SU-DHL-6 (cell line): Measurements from ENCODE around the gene C11orf65.

Experiments used
- H2AFZ ChIP-seq: fragments of 200-600 bp; sonication (generic); 2 replicates; pipeline ENCODE4 v1.6.1; 2014; ENCODE audit warnings: low read depth, mild to moderate bottlenecking, moderate library complexity, mixed read lengths, antibody characterized with exemption, low read length; ENCODE audit not compliant: severe bottlenecking
- H3F3A ChIP-seq: fragments of 200-600 bp; shearing (Covaris generic); 2 replicates; pipeline ENCODE4 v1.6.0; 2016; ENCODE audit warnings: antibody characterized with exemption, mild to moderate bottlenecking; ENCODE audit not compliant: insufficient read depth
- H3K27ac ChIP-seq: fragments of 200-600 bp; sonication (generic); 2 replicates; pipeline ENCODE4 v1.5.1; 2016; ENCODE audit warnings: low read depth, mild to moderate bottlenecking, low read length, moderate library complexity, mixed read lengths
- H3K27me3 ChIP-seq: fragments of 200-600 bp; sonication (generic), shearing (Covaris generic); 2 replicates; pipeline ENCODE4 v1.6.0; 2014; ENCODE audit warnings: mild to moderate bottlenecking, low read length
- H3K36me3 ChIP-seq: fragments of 200-600 bp; sonication (generic); 2 replicates; pipeline ENCODE4 v1.6.1; 2014; ENCODE audit warnings: mild to moderate bottlenecking, low read length, mixed read lengths
- H3K4me2 ChIP-seq: fragments of 300-600, 200-600 bp; shearing (Covaris generic), sonication (generic); 2 replicates; pipeline ENCODE4 v1.6.0; 2014; ENCODE audit warnings: low read length, low read depth, mild to moderate bottlenecking; ENCODE audit not compliant: poor library complexity, severe bottlenecking
- H3K4me3 ChIP-seq: fragments of 200-600 bp; sonication (generic); 2 replicates; pipeline ENCODE4 v1.5.1; 2014; ENCODE audit warnings: antibody characterized with exemption, low read length, mild to moderate bottlenecking, mixed read lengths; ENCODE audit not compliant: insufficient read depth, poor library complexity, severe bottlenecking
- H3K79me2 ChIP-seq: fragments of 200-600 bp; sonication (generic); 2 replicates; pipeline ENCODE4 v1.6.1; 2014; ENCODE audit warnings: mild to moderate bottlenecking, low read length, moderate library complexity; ENCODE audit not compliant: insufficient read depth
- H3K9ac ChIP-seq: fragments of 200-600 bp; sonication (generic); 2 replicates; pipeline ENCODE4 v1.7.0; 2014; ENCODE audit warnings: mild to moderate bottlenecking, low read length
- H3K9me2 ChIP-seq: fragments of 200-600 bp; sonication (generic); replicated peaks from 2 replicates; pipeline ENCODE4 v1.6.1; 2014; ENCODE audit warnings: low read length; ENCODE audit not compliant: insufficient read depth
- H3K9me3 ChIP-seq: fragments of 200-600 bp; sonication (generic); 2 replicates; pipeline ENCODE4 v1.6.1; 2014; ENCODE audit warnings: low read length, mixed read lengths; ENCODE audit not compliant: insufficient read depth
- H4K20me1 ChIP-seq: fragments of 200-600 bp; sonication (generic); 2 replicates; pipeline ENCODE4 v1.6.1; 2014; ENCODE audit warnings: low read depth, mild to moderate bottlenecking, antibody characterized with exemption, low read length, moderate library complexity, mixed read lengths
- EZH2phosphoT487 ChIP-seq: fragments of 200-600 bp; sonication (generic), shearing (Covaris generic); conservative IDR thresholded peaks from 2 replicates; pipeline ENCODE4 v1.6.1; 2018; ENCODE audit warnings: mild to moderate bottlenecking, antibody characterized with exemption, low read length, moderate library complexity, mixed read lengths
- TF ChIP-seq, protein P1 (sequence below): fragments of 200-600 bp; sonication (generic); IDR thresholded peaks from one replicate; pipeline ENCODE4 v1.5.1; 2017; ENCODE audit warnings: antibody characterized with exemption, mild to moderate bottlenecking, low read length, moderate library complexity; ENCODE audit not compliant: insufficient read depth, poor library complexity, severe bottlenecking

Gene C11orf65

GRCh38 chr11:108498046-108498815 lies 30.9 kb upstream of the C11orf65 start, which contains the start of gene POGLUT3:
TSS of gene POGLUT3 (minus strand) at chr11:108498384. CDS start at chr11:108498366, 18 bp downstream.
- Histone ChIP-seq H3K79me2 (no peaks in the 10 kb centered on the region), H3K9ac (peak within 1 kb of the TSS; percentile 20; the same call in 1 of the 2 replicates), H3F3A (no peaks in the 10 kb centered on the region), H3K4me3 (peak within 1 kb of the TSS; percentile 10), H3K27ac (no peak within 1 kb of the TSS), H3K36me3 (no peaks in the 10 kb centered on the region), H3K27me3 (no peaks in the 10 kb centered on the region), H3K9me3 (no peaks in the 10 kb centered on the region), H3K9me2 (no peaks in the 10 kb centered on the region), H4K20me1 (no peaks in the 10 kb centered on the region), H2AFZ (peak within 1 kb of the TSS; percentile 16), H3K4me2 (peak within 1 kb of the TSS; percentile 32)
- TF ChIP-seq EZH2phosphoT487: no peak
- TF ChIP-seq, protein P1, sequence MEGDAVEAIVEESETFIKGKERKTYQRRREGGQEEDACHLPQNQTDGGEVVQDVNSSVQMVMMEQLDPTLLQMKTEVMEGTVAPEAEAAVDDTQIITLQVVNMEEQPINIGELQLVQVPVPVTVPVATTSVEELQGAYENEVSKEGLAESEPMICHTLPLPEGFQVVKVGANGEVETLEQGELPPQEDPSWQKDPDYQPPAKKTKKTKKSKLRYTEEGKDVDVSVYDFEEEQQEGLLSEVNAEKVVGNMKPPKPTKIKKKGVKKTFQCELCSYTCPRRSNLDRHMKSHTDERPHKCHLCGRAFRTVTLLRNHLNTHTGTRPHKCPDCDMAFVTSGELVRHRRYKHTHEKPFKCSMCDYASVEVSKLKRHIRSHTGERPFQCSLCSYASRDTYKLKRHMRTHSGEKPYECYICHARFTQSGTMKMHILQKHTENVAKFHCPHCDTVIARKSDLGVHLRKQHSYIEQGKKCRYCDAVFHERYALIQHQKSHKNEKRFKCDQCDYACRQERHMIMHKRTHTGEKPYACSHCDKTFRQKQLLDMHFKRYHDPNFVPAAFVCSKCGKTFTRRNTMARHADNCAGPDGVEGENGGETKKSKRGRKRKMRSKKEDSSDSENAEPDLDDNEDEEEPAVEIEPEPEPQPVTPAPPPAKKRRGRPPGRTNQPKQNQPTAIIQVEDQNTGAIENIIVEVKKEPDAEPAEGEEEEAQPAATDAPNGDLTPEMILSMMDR: no peak

GRCh38 chr11:108497317-108498045 lies 30.2 kb upstream of the C11orf65 start:
- Histone ChIP-seq H3K27ac (no peak overlapping the region), H3K4me2 (peak overlapping the region; percentile 32), H3K27me3 (no peaks in the 10 kb centered on the region), H4K20me1 (no peaks in the 10 kb centered on the region), H2AFZ (peak overlapping the region; percentile 16), H3K4me3 (peak overlapping the region; percentile 10), H3F3A (no peaks in the 10 kb centered on the region), H3K36me3 (no peaks in the 10 kb centered on the region), H3K9me3 (no peaks in the 10 kb centered on the region), H3K9ac (peak overlapping the region; percentile 20; the same call in 1 of the 2 replicates), H3K79me2 (no peaks in the 10 kb centered on the region), H3K9me2 (no peaks in the 10 kb centered on the region)
- TF ChIP-seq, protein P1: no peak
- TF ChIP-seq EZH2phosphoT487: no peak

DNA sequence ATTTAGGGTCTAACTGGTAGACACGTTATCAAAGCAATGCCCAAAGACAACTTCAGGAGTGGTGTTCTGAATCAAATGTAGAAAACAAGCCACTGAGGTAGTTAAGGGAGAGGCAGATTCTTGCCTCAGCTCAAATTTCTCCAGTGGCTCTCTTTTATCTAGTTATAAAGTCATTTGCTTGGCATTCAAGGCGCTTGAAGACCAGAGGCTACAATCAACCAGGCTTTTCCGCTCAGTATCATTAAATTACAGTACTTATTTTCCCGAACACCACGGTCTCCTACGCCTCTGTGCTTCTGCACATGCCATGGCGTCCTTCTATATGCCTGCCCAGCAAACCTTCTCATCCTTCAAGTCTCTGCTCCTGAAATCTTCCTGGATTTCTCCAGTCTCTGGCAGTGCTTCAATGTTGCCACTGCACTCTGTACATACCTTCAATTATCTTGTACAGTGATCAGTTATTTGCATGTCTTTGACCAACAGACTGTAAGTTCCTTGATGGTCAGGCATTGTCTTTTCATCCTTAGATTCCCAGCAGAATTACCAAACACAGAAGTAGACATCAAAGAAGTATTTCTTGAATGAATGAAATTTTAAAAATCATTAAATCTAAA lies 29.4 kb upstream of the C11orf65 start:
- Histone ChIP-seq H3K27ac (no peak overlapping the region), H4K20me1 (no peaks in the 10 kb centered on the region), H3K27me3 (no peaks in the 10 kb centered on the region), H2AFZ (no peak overlapping the region), H3K36me3 (no peaks in the 10 kb centered on the region), H3K9me3 (no peaks in the 10 kb centered on the region), H3K79me2 (no peaks in the 10 kb centered on the region), H3K4me2 (no peak overlapping the region), H3K9me2 (no peaks in the 10 kb centered on the region), H3K4me3 (no peak overlapping the region), H3K9ac (no peak overlapping the region), H3F3A (no peaks in the 10 kb centered on the region)
- TF ChIP-seq, protein P1: no peak
- TF ChIP-seq EZH2phosphoT487: no peak
